UCSD-AML1 (cell line): ENCODE results near the gene LMF1.

ENCODE experiments used
- DNase-seq: peaks from one replicate; lab custom pipeline; 2025; ENCODE audit not compliant: unreplicated experiment; lab: John Stamatoyannopoulos, UW

The LMF1 gene

GRCh38 chr16:1003391-1004347 is 32.9 kb upstream of the LMF1 start:
- DNase-seq: peak; percentile 22

GRCh38 chr16:1002399-1003166 is 31.8 kb upstream of the LMF1 start:
- no peak for DNase-seq

- no peak for DNase-seq
These were observed 30.3 kb upstream of the LMF1 start for GRCh38 chr16:1001096-1001495.

GRCh38 chr16:1000608-1001007 is 29.8 kb upstream of the LMF1 start:
- no peak for DNase-seq

DNA sequence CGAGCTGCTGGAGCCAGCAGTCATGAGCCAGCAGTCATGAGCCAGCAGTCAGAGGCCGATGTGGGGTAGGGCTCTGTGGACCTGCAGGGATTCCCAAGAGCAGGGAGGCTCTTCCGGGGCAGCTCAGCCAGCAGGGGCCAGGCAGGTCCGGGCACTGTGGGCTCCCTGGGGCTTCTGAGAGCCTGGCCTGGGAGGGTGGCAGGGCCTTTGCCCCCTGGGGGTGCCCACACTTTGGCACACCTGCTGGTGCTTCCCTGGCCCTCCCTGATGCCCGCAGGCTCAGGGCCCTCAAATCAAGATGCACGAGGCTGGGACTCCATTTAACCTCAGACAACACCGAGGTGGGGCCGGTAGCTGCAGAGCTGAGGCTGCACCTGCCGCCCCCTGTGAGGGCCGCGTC is 28.9 kb upstream of the LMF1 start:
- no peak for DNase-seq

DNA sequence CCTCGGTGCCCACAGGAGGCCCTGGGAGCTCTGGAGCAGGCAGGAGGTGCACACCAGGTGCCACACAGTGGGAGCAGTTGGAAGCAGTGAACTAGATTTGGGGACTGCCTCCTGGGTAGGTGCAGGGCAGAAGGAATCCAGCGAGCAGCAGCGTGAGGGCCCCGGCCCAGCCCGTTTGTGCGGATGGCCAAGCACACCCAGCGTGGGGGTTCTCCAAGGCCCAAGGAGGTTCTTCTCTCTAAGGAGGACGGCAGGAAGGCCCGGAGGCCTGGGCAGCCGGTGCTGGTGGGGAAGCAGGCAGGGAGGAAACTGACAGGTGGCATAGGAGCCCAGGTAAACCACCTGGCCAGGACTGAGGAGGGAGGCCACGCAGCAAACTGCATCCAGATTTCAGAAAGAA is 27.8 kb upstream of the LMF1 start:
- DNase-seq: no peak

DNA sequence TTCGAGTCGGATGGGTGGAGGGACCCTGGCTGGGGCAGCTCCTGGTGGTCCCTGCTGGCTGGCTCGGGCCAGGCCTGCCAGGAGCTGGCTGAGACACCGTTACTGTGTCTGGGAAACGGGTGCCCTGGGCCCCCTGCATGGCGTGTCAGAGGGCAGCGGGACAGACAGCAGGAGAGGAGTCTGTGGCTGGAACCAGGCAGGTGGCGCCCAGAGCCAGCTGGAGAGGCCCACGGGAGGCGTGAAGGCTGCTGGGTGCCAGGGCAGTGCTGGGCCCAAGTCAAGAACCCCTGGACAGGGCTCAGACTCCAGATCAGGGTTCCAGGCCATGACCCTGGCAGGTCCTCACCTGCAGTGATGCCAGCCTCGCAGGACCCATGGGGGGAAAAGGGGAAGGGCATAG is 27.4 kb upstream of the LMF1 start:
- DNase-seq: no peak

GRCh38 chr16:997440-998051 is 26.8 kb upstream of the LMF1 start:
- peak; percentile 59 for DNase-seq

DNA sequence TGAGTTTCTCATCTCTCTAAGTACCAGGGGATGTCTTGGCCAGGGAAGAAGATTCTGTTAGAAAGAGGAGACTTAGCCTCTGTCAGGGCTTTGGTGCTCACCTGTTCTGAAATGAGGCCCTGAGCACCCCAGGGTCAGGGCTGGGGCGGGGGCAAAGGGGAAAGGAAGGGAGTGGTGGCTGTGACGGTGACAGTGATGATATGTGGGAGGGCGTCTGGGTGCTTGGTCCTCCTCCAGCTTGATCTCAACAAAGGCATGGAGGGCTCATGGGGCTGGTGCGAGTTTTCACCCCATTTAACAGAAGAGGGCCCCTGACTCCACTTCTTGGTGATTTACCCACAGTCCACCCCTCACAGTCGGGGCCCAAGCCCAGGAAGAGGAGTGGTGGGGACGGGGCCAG is 25.9 kb upstream of the LMF1 start:
- DNase-seq: no peak

GRCh38 chr16:995783-996182 is 25.0 kb upstream of the LMF1 start:
- DNase-seq: no peak

- no peak for DNase-seq
These were observed 24.3 kb upstream of the LMF1 start for GRCh38 chr16:995087-995486.

DNA sequence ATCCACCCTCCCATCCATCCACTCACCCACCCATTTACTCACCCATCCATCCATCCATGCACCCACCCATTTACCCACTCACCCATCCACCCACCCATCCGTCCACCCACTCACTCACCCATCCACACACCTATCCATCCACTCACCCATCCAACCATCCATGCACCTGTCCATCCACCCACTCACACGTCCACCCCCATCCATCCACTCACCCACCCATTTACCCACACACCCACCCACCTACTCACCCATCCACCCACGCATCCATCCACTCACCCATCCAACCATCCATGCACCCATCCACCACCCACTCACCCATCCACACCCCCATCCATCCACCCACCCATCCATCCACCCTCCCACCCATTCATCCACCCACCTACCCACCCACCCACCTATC is 22.9 kb upstream of the LMF1 start:
- no peak for DNase-seq

GRCh38 chr16:991773-992172 is 21.0 kb upstream of the LMF1 start:
- DNase-seq: no peak

DNA sequence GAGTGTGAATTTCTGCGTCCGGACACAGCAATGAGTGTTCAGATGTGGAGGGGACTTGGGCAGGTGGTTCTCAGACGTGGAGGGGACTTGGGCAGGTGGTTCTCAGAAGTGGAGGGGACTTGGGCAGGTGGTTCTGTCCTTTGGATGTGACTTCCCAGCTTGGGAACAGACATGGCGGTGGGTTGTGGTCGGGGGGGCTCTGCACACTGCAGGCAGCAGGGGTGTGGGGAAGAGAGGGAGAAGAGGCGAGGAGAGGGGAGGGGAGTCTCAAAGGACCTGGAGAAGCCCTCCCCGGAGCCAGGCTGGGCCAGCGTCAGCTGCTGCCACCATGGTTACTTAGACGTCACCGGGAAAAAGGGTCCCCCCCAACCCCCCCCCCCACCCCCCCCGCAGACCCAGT is 20.6 kb upstream of the LMF1 start:
- no peak for DNase-seq

GRCh38 chr16:990516-991291 is 19.9 kb upstream of the LMF1 start:
- DNase-seq: no peak

DNA sequence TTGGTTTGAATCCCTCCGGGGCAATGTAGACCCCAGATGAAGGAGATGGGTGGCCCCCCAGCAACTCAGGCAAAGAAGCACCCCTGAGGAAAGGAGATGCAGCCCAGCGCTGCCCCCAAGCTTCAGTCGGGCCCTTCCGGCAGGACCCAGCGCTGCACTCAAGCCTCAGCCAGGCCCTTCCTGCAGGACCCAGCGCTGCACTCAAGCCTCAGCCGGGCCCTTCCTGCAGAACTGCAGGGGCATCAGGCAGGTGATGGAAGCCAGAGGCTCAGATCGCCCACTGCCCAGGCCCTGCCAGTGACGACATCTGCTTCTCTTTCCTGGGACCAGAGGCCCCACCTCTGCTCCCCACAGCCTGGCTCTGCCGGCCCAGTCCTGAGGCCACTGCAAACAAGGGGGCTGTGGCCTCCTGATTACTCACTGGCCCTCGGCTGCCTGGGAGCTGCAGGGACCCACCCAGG is 18.6 kb upstream of the LMF1 start:
- DNase-seq: no peak

DNA sequence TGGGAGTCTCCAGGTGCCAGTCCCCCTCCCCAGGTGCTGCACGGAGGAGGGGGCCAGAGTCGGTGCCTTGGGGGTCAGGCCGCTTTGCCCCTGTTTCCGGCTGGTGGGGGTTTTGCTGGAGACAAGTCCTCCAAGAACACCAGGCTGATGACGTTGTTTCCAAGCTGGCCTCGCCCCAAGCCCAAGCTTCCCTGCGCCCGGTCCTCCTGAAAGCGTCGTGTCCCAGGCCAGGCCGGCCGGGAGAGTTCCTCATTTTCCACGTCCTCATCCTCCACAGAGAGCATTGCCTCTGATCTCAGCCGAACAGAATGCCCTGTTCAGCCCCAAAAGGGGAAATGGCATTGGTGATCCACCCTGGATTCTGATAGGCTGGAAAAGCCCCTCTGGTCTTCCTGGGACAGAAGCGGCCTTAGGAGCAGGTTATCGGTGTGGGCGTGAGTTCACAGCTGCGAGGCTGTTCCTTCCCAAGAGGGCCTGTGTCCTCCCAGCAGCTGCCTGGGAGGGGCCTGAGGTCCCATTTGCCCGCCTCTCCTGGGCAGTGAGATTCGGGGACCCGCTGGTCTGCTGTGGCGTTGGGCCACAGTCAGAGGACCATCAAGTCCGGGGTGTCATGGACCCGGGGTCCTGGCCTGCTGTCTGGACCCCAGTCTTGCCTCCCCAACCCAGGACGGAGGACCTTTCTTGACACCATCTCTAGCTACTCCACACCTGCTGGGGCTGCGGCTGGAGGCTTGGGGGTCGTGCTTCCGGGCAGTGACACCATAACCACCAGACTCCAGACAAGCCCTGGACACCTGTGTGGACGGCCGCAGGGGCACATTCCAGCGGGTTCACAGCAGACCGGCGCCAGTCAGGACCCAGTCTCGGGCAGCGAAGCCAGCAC is 17.9 kb upstream of the LMF1 start:
- DNase-seq: no peak

GRCh38 chr16:987906-988305 is 17.1 kb upstream of the LMF1 start:
- no peak for DNase-seq

GRCh38 chr16:986925-987582 is 16.3 kb upstream of the LMF1 start:
- no peak for DNase-seq
